Fibroblast of lung (primary cell): ENCODE results near the gene ACAT2.

Experiments
- CTCF ChIP-seq, 2 donors: IDR thresholded peaks in 1 of 2; conservative IDR thresholded peaks in 1 of 2; 1 replicate in 1 of 2; 2 replicates in 1 of 2; pipeline ENCODE4 v1.5.1; 2011 to 2012; ENCODE audit warnings: low read length in 2 of 2, control low read depth in 1 of 2, inconsistent platforms in 1 of 2, low read depth in 1 of 2, mild to moderate bottlenecking in 1 of 2
- EZH2 ChIP-seq: IDR thresholded peaks from 2 replicates; pipeline ENCODE4 v1.5.1; 2012; ENCODE audit warnings: low read length, control low read depth, mild to moderate bottlenecking; ENCODE audit errors: missing control alignments

DNA sequence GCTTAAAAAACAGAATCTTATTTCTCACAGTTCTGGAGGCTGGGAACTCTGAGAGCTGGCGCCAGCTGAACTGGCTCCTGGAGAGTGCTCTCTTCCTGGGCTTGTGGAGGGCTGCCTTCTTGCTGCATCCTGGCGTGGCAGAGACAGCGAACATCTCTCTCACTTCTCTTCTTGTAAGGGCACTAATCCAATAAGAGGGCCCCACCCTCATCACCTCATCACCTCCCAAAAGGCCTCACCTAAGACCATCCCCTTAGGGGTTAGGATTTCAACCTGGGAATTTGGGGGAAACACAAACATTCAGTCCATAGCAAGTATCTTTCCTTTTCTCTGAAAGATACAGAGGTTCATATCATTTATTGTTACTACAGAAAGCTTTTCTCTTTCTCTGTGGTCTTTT, 62.1 kb downstream of the ACAT2 start:
- no peak for TF ChIP-seq EZH2
- TF ChIP-seq CTCF (conservative IDR thresholded peaks at IDR 0.05 in 1 of 2, IDR thresholded peaks at IDR 0.05 in 1 of 2; ENCODE audit: low read depth in 1 of 2, low read length in 2 of 2), result no peak
